K562 (cell line): ENCODE results near the gene NMT2. TPM values are rescaled to one million over a fixed set of nuclear protein-coding genes. Genes with fewer than 3 reads are reported as not detected.
A peak's percentile ranks its signal among the peaks of the same experiment; 100 is the strongest.

Source experiments
- ILF3 ChIP-seq: fragments of 450-650 bp; IDR thresholded peaks from 2 replicates; pipeline ENCODE4 v1.6.1; 2018; ENCODE audit warnings: antibody characterized with exemption, mild to moderate bottlenecking, moderate library complexity, borderline replicate concordance
- NFRKB ChIP-seq: fragments of 450-650 bp; IDR thresholded peaks from 2 replicates; pipeline ENCODE4 v1.6.1; 2016; ENCODE audit warnings: low read depth
- REST ChIP-seq, 2 experiments: fragments of 450-650 bp; formaldehyde crosslinking in 1 of 2; IDR thresholded peaks; 2 replicates each; pipeline versions ENCODE4 v1.4.0 to v1.6.1; 2014 to 2020; ENCODE audit warnings: mild to moderate bottlenecking in 2 of 2, borderline replicate concordance in 1 of 2, low read depth in 1 of 2
- RNF2 ChIP-seq: sonication (generic); IDR thresholded peaks from 2 replicates; pipeline ENCODE4 v1.6.1; 2016
- SIN3A ChIP-seq, 2 experiments: fragments of 150-350 bp in 1 of 2; IDR thresholded peaks; 2 replicates each; pipeline ENCODE4 v1.6.1; 2011 to 2016; ENCODE audit warnings: borderline replicate concordance in 2 of 2, low read depth in 2 of 2, low read length in 2 of 2, mild to moderate bottlenecking in 2 of 2, moderate library complexity in 2 of 2; ENCODE audit not compliant: control insufficient read depth in 1 of 2
- SIN3B ChIP-seq: fragments of 450-650 bp; IDR thresholded peaks from 2 replicates; pipeline ENCODE4 v1.6.1; 2017; ENCODE audit warnings: low read depth, mild to moderate bottlenecking, moderate library complexity
- YY1 ChIP-seq, 3 experiments: IDR thresholded peaks; 2 replicates each; pipeline ENCODE4 v1.6.1; 2011; ENCODE audit warnings: low read length in 2 of 3, mild to moderate bottlenecking in 2 of 3, moderate library complexity in 2 of 3, borderline replicate concordance in 1 of 3, control low read depth in 1 of 3, low read depth in 1 of 3; ENCODE audit not compliant: insufficient read depth in 3 of 3, insufficient replicate concordance in 2 of 3, control insufficient read depth in 1 of 3, insufficient read length in 1 of 3; ENCODE audit errors: extremely low read depth in 1 of 3
- ZHX1 ChIP-seq: fragments of 150-350 bp; conservative IDR thresholded peaks from 2 replicates; pipeline ENCODE4 v1.6.1; 2014; ENCODE audit warnings: low read length
- ZNF592 ChIP-seq: fragments of 450-650 bp; IDR thresholded peaks from 2 replicates; pipeline ENCODE4 v1.6.1; 2017; ENCODE audit warnings: antibody characterized with exemption, mild to moderate bottlenecking
- polyA plus RNA-seq, 8 experiments: library from polyadenylated mRNA; depleted of rRNA in 4 of 8; stranded (reverse) in 5 of 8; unstranded in 3 of 8; fragments of >200 nt; fragmentation: Nextera tagmentation in 2 of 8; fragmentation: Illumina TruSeq in 1 of 8; extraction: Ambion mirVana in 2 of 8; extraction: Trizol in 1 of 8; gene quantifications; 2 replicates each; pipeline versions ENCODE4 v1.2.1 to v1.2.3, GENCODE V29; 2011 to 2014; ENCODE audit warnings: inconsistent platforms in 1 of 8, missing spikeins in 1 of 8
- total RNA-seq, 7 experiments: library from RNA; depleted of rRNA in 6 of 7; stranded (reverse); fragments of >200 nt in 6 of 7; fragmentation: Illumina TruSeq in 2 of 7; extraction: Trizol in 2 of 7; gene quantifications; 2 replicates each; pipeline versions ENCODE4 v1.2.1 to v1.2.3, GENCODE V29; 2011 to 2021; ENCODE audit warnings: low replicate concordance in 1 of 7

NMT2 gene
- total and polyA plus RNA-seq, 9 of the 15 experiments (the other 6 are each of a cell fraction or from before 2014, with no cell fraction given): 5.2 to 15.9 (median 10.8) TPM

GRCh38 chr10:15097011-15097812 is 71.3 kb downstream of the NMT2 start, which contains the start of gene RPP38 (continued):
- TF ChIP-seq REST (IDR thresholded peaks at IDR 0.05; ENCODE audit: borderline replicate concordance) (no peak; the same call in 1 of the 2 replicates), REST (CRISPR knock-in tag; IDR thresholded peaks at IDR 0.05; ENCODE audit: low read depth) (peak; percentile 57; the same call in 1 of the 2 replicates), SIN3A (IDR thresholded peaks at IDR 0.05; ENCODE audit: borderline replicate concordance in 2 of 2, control insufficient read depth in 1 of 2, low read depth in 2 of 2, low read length in 2 of 2) (peak; percentile 71 to 85; a peak in 2 of 4 replicates), RNF2 (no peak; the same call in 1 of the 2 replicates), ILF3 (0 out of 2 replicates have a peak, but pooled peaks have one; percentile 30), ZNF592 (peak; percentile 52; the same call in 1 of the 2 replicates), NFRKB (no peak), ZHX1 (no peak), SIN3B (peak; percentile 71; the same call in 1 of the 2 replicates), YY1 (IDR thresholded peaks at IDR 0.05; ENCODE audit: borderline replicate concordance in 1 of 3, control insufficient read depth in 1 of 3, extremely low read depth in 1 of 3, insufficient read depth in 3 of 3, insufficient read length in 1 of 3, insufficient replicate concordance in 2 of 3, low read depth in 1 of 3, low read length in 2 of 3) (peak in 2 of 3 experiments; percentile 42 to 49)
